ENCODE results near the gene SRGAP1. TPM values are rescaled to one million over a fixed set of nuclear protein-coding genes. Genes with fewer than 3 reads are reported as not detected.

Gene SRGAP1
- total and polyA plus RNA-seq, 2 experiments from 2014 or later, result 9.2 to 10.8 TPM

- peaks cover 4% of the 10 kb centered on the region for H3K4me1 ChIP-seq (ENCODE audit: insufficient read depth)
- no peaks in the 10 kb centered on the region for H3K27me3 ChIP-seq
- peaks cover 5% of the 10 kb centered on the region for H3K79me2 ChIP-seq
- no peak overlapping the region for H3K4me2 ChIP-seq
- WGBS (ENCODE audit: low lambda C conversion rate, missing lambda C conversion rate), result 90% methylated on average over 2 of the region's 2 CpGs
- no peak for DNase-seq (ENCODE audit: low spot score)
- H3K4me3 ChIP-seq, result no peak overlapping the region
- TF ChIP-seq EZH2phosphoT487 (IDR thresholded peaks at IDR 0.05; ENCODE audit: low read depth, severe bottlenecking, unreplicated experiment), result no peak
- TF ChIP-seq EZH2 (IDR thresholded peaks at IDR 0.05; ENCODE audit: borderline replicate concordance), result no peak
- TF ChIP-seq CTCF (IDR thresholded peaks at IDR 0.05; ENCODE audit: poor library complexity), result no peak
- H3K36me3 ChIP-seq (replicated peaks; ENCODE audit: insufficient read depth, low read depth), result no peaks in the 10 kb centered on the region
- no peak overlapping the region for H2AFZ ChIP-seq
- H3K27ac ChIP-seq, result no peak overlapping the region
- H3K9me2 ChIP-seq (replicated peaks; ENCODE audit: insufficient read depth), result no peaks in the 10 kb centered on the region
- H4K20me1 ChIP-seq (ENCODE audit: insufficient read depth, poor library complexity, severe bottlenecking), result no peaks in the 10 kb centered on the region
- no peaks in the 10 kb centered on the region for H3K9me3 ChIP-seq (ENCODE audit: low read depth)
These were observed 136.8 kb downstream of the SRGAP1 start for GRCh38 chr12:63981343-63981742.

GRCh38 chr12:63982604-63983295 lies 138.2 kb downstream of the SRGAP1 start:
- no peak overlapping the region for H3K4me2 ChIP-seq
- H3K79me2 ChIP-seq, result peaks cover 2% of the 10 kb centered on the region

DNA sequence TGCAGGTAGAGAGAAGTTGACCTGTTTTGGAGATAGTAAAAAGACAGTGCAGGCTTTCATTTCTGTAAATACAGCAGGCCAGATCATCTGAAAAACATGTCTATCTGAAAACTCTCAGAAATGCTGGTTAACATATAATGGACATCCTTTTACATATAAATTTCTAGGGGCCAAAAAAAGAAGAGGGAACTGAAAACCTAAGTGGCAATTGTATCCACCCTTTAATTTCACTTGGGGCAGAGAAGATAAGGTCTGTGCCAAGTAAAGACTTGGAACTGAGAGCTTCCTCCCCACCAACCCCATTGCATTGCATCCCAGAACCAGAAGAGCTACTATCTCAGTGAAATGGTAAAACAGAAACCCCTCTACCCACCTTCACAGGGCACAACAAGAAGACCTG lies 141.0 kb downstream of the SRGAP1 start:
- TF ChIP-seq EZH2 (IDR thresholded peaks at IDR 0.05; ENCODE audit: borderline replicate concordance) (no peak), CTCF (IDR thresholded peaks at IDR 0.05; ENCODE audit: poor library complexity) (no peak), EZH2phosphoT487 (IDR thresholded peaks at IDR 0.05; ENCODE audit: low read depth, severe bottlenecking, unreplicated experiment) (no peak)
- H2AFZ ChIP-seq, result no peak overlapping the region
- DNase-seq (ENCODE audit: low spot score), result no peak
- peaks cover 2% of the 10 kb centered on the region for H3K79me2 ChIP-seq
- H3K4me3 ChIP-seq, result no peak overlapping the region
- peaks cover 4% of the 10 kb centered on the region for H3K4me1 ChIP-seq (ENCODE audit: insufficient read depth)
- no peaks in the 10 kb centered on the region for H3K9me3 ChIP-seq (ENCODE audit: low read depth)
- H3K4me2 ChIP-seq, result no peak overlapping the region
- no peaks in the 10 kb centered on the region for H3K9me2 ChIP-seq (replicated peaks; ENCODE audit: insufficient read depth)
- no peaks in the 10 kb centered on the region for H3K36me3 ChIP-seq (replicated peaks; ENCODE audit: insufficient read depth, low read depth)
- no peak overlapping the region for H3K27ac ChIP-seq
- H4K20me1 ChIP-seq (ENCODE audit: insufficient read depth, poor library complexity, severe bottlenecking), result no peaks in the 10 kb centered on the region
- no peaks in the 10 kb centered on the region for H3K27me3 ChIP-seq

More at GRCh38 chr12:63982604-63983295, 138.2 kb downstream of the SRGAP1 start:
- TF ChIP-seq EZH2 (IDR thresholded peaks at IDR 0.05; ENCODE audit: borderline replicate concordance), result no peak
- TF ChIP-seq CTCF (IDR thresholded peaks at IDR 0.05; ENCODE audit: poor library complexity), result no peak
- TF ChIP-seq EZH2phosphoT487 (IDR thresholded peaks at IDR 0.05; ENCODE audit: low read depth, severe bottlenecking, unreplicated experiment), result no peak
- peaks cover 4% of the 10 kb centered on the region for H3K4me1 ChIP-seq (ENCODE audit: insufficient read depth)
- H3K4me3 ChIP-seq, result no peak overlapping the region
- no peaks in the 10 kb centered on the region for H3K9me3 ChIP-seq (ENCODE audit: low read depth)
- H3K27ac ChIP-seq, result no peak overlapping the region
- DNase-seq (ENCODE audit: low spot score), result no peak
- WGBS (ENCODE audit: low lambda C conversion rate, missing lambda C conversion rate), result 90% methylated on average over 4 of the region's 4 CpGs
- H2AFZ ChIP-seq, result no peak overlapping the region
- H4K20me1 ChIP-seq (ENCODE audit: insufficient read depth, poor library complexity, severe bottlenecking), result no peaks in the 10 kb centered on the region
- H3K36me3 ChIP-seq (replicated peaks; ENCODE audit: insufficient read depth, low read depth), result no peaks in the 10 kb centered on the region
- no peaks in the 10 kb centered on the region for H3K9me2 ChIP-seq (replicated peaks; ENCODE audit: insufficient read depth)
- no peaks in the 10 kb centered on the region for H3K27me3 ChIP-seq
